Central memory CD4-positive, alpha-beta T cell (primary cell): ENCODE data around the gene LCE1B.

Experiments
- DNase-seq: peaks from one replicate; pipeline ENCODE4 v3.0.0; 2022
- total RNA-seq, 3 experiments: gene quantifications; one replicate each; lab custom pipeline; 2026; lab: John Stamatoyannopoulos, UW

The LCE1B gene
- 0 reads per million in 3 experiments for total RNA-seq

- no peak for DNase-seq
Observed at GRCh38 chr1:152811671-152812070, at the start of gene LCE1B. LCE1B (plus strand) TSS chr1:152811971; CDS start chr1:152812447, 476 bp downstream.

- no peak for DNase-seq
Observed at GRCh38 chr1:152768847-152769533, 42.8 kb upstream of the LCE1B start.

- DNase-seq, result no peak
Observed at GRCh38 chr1:152770411-152770810, 41.4 kb upstream of the LCE1B start.

GRCh38 chr1:152774875-152775274, 36.9 kb upstream of the LCE1B start, which contains the start of gene LCE1F:
LCE1F (plus strand) TSS chr1:152775140; CDS start chr1:152776372, 1,232 bp downstream.
- DNase-seq, result no peak

GRCh38 chr1:152776361-152776760, 35.4 kb upstream of the LCE1B start:
- no peak for DNase-seq

GRCh38 chr1:152777510-152778137, 34.1 kb upstream of the LCE1B start:
- DNase-seq, result no peak

GRCh38 chr1:152783095-152783494, 28.7 kb upstream of the LCE1B start:
- no peak for DNase-seq

GRCh38 chr1:152786077-152786476, 25.7 kb upstream of the LCE1B start, which contains the start of gene LCE1E:
LCE1E (plus strand) TSS chr1:152786257; CDS start chr1:152787300, 1,043 bp downstream.
- DNase-seq, result no peak

- DNase-seq, result no peak
Observed at GRCh38 chr1:152795686-152796085, 16.1 kb upstream of the LCE1B start.

GRCh38 chr1:152796421-152796820, 15.3 kb upstream of the LCE1B start, which contains the start of gene LCE1D:
LCE1D (plus strand) TSS chr1:152796721; CDS start chr1:152797795, 1,074 bp downstream.
- DNase-seq, result no peak

- no peak for DNase-seq
Observed at GRCh38 chr1:152801333-152801732, 10.4 kb upstream of the LCE1B start.

- DNase-seq, result no peak
Observed at GRCh38 chr1:152806576-152806975, 5.2 kb upstream of the LCE1B start, which contains the start of gene LCE1C. LCE1C (minus strand) TSS chr1:152806651; CDS start chr1:152805478, 1,173 bp downstream.

GRCh38 chr1:152811050-152811449, 721 bp upstream of the LCE1B start:
- DNase-seq, result no peak

GRCh38 chr1:152817309-152817708, 5.5 kb downstream of the LCE1B start:
- DNase-seq, result no peak

- no peak for DNase-seq
Observed at GRCh38 chr1:152823294-152823693, 11.5 kb downstream of the LCE1B start.

- no peak for DNase-seq
Observed at GRCh38 chr1:152824964-152825363, 13.2 kb downstream of the LCE1B start.

- no peak for DNase-seq
Observed at GRCh38 chr1:152827173-152827572, 15.4 kb downstream of the LCE1B start, which contains the start of gene LCE1A. LCE1A (plus strand) TSS chr1:152827473; CDS start chr1:152827473, 0 bp downstream.

- DNase-seq, result no peak
Observed at GRCh38 chr1:152836870-152837269, 25.1 kb downstream of the LCE1B start.

GRCh38 chr1:152842556-152842955, 30.8 kb downstream of the LCE1B start, which contains the start of gene LCE6A:
LCE6A (plus strand) TSS chr1:152842856; CDS start chr1:152843521, 665 bp downstream.
- DNase-seq, result no peak

GRCh38 chr1:152855661-152856060, 43.9 kb downstream of the LCE1B start:
- DNase-seq, result no peak

GRCh38 chr1:152858062-152858461, 46.3 kb downstream of the LCE1B start:
- no peak for DNase-seq

GRCh38 chr1:152859696-152860095, 47.9 kb downstream of the LCE1B start, which contains the start of gene LCE7A:
LCE7A (plus strand) TSS chr1:152859996; CDS start chr1:152860698, 702 bp downstream.
- DNase-seq, result no peak

GRCh38 chr1:152860129-152860528, 48.4 kb downstream of the LCE1B start:
- DNase-seq, result no peak

- DNase-seq, result no peak
Observed at GRCh38 chr1:152861374-152861773, 49.6 kb downstream of the LCE1B start.
